ENCODE results near the gene LRPAP1.
A peak's percentile ranks its signal among the peaks of the same experiment; 100 is the strongest.

The LRPAP1 gene

DNA sequence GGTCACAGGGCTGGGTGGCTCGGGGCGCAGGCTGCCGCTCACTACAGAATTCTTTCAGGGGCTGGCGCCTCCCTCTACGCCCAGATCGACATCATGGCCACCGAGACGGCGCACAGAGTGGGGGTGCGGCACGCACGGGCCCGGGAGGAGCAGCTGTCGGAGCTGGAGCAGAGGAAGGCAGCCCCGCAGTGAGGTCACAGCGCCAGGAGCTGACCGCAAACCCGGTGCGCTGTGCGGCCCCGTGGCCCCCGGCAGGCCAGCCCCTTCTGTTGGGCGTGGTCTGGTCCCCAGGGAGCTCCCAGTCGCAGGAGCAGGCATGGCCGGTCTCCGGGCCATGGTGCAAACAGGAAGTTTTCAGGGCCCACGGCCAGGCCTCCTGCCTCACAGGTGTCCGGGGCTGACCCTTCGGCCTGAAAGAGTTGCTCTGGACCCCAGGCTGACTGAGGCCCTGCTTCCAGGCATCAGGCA is 31.6 kb downstream of the LRPAP1 start:
- DNase-seq (ENCODE audit: low read depth), result no peak

- DNase-seq (ENCODE audit: low read depth), result no peak
These were observed 32.1 kb downstream of the LRPAP1 start for GRCh38 chr4:3500111-3500510.

DNA sequence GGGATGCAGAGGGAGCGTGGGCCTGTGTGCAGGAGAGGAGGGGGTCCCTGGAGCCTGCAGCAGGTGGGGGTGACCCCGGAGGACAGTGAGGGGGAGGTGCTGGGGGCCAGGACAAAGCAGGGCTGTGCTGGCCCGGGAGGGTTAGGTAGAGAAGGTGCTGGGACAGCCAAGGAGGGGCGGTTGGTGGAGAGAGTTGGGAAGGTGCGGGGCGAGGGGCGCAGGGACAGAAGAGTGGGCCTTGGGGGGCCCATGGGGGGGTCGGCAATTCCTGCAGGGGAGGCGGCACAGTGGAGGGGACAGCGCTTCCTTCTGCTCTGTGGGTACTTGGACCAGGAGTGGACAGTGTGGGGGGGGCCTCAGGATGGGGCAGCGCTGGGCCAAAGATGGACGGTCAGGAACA is 32.5 kb downstream of the LRPAP1 start:
- DNase-seq (ENCODE audit: low read depth), result no peak

DNA sequence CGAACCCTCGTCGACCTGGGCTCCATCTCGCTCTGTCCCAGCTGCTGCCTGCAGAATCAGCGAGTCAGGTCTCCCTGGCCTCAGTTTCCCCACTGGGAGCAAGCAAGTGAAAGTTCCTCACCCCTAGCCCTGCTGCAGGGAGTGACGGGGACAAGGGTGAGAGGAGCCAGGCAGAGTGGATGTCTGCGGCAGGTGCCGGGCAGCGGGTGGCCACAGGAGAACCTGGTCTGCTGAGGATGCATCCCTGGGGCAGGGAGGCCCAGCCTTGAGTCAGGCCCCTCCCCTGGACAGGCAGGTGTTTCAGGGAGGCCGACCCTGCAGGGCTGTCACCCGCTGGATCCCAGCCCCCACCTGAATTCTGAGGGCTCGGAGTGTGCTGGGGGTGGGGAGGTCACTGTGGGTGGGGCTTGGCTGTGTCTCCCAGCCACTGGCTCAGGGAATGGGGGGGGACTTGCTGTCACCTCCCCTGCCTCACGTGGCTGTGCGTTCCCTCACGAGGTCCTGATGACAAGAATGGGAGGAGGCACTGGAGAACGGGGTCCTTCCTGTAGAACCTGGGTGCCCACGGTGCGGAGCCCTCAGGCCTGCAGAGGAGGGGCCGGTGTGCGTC is 33.2 kb downstream of the LRPAP1 start:
- no peak for DNase-seq (ENCODE audit: low read depth)

DNA sequence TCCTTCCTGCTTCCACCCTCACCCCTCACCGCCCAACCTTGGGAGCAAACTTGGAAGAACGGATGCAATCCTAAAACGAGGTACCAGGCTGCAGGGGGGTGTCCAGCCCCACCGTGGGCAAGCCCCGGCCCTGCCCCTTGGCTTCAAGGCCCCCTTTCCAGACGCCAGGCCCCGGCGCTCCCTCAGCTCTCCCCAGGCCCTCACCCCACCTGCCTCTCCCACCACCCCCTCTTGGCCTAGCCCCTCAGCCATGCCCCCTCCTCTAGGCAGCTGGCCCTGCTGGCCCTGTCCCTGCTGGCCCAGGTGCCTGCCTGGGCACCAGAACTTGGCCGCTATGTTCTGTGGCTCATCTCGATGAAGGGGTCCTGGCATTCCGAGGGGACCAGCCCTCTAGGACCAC is 33.8 kb downstream of the LRPAP1 start:
- DNase-seq (ENCODE audit: low read depth), result no peak

DNA sequence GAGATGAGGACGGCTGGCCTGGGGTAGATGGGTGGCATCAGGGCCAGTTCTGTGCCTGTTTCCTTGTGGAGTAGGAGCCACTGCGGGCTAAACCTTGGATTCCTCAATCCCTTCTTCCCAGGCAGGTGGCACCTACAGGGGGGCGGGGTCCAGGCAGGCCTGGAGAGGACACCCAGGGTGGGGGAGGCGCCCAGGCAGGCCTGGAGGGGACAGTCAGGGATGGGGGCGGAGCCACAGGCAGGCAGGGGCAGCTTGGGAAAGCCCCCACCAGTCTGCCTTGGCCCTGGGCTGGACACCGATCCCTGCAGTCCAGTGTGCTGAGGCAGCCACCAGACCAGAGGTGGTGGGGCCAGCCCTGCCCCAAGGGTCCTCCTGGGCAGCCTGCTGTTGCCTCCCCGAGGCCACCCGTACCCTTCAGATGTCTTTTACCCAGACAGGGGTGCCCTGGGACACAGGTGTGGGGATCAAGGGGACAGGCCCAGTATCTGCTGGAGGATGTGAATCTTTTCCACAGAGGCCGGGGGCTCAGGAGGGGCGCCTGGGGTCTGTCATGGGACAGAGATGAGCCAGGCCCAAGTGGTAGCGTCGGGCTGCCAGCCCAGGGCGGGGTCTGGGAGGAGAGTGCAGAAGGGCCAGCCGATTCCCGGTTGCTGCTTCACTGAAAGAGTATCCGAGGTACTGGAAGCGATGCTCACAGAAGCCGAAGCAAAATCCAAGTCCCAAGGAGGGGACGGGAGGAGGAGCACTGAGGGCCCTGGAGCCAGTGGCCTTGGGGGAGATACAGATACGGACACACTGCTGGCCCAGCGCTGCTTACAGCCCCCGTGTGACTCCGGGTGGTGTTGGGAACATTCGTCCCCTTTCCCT is 34.5 kb downstream of the LRPAP1 start:
- no peak for DNase-seq (ENCODE audit: low read depth)

DNA sequence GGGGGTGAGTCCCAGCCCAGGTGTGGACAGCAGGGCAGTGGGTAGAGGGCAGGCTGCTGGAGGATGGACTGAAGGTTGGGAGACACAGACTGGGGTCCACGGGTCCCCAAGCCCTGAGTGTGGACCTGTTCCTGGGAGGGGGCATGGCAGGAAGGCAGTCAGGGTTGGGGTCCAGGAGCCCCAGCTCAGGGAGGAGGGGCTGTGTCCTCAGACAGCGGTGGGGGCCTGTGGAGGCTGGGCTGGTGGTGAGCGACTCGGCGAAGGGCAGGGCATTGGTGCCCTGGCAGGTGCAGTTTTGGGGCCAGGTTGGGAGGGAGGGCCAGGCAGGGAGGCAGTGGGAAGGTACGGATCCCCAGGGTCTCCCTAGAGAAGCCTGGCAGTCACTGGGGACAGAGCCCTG is 35.1 kb downstream of the LRPAP1 start:
- no peak for DNase-seq (ENCODE audit: low read depth)

GRCh38 chr4:3496021-3496420 is 36.2 kb downstream of the LRPAP1 start:
- no peak for DNase-seq (ENCODE audit: low read depth)

DNA sequence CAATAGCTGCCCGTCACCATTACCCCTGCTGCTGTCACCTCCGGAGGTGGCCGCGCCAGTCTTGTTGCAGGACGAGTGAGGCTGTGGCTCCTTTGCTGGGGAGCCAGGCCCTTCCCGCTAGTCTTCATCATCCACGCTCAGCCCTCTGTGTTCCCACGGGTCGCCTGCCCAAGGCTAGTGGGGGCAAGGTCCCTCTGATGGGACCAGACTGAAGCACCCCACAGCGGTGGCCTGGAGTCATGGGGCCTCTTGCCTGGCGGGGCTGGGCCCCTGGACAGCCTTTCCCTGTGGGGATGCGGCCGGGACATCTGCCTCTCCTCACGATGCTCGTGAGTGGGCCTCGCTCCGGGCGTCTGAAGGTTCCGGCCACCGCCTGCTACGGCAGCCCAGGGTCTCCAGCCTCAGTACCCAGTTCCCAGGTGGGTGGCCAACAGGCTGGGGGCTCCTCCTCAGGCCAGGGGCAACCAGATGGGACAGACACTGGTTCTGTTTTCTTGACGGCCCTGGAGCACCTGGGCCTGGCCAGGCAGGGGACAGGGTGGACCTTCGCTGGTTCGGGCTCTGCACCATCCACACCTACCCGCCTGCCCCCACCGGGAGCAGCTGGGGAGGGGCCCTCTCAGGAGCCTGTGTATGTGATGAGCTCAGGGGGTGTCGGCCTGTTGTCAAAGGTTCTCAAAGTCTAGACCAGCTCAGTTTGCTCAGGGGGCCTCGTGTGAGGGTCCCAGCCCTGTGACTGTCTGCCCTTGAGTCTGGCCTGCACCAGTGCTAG is 36.8 kb downstream of the LRPAP1 start:
- DNase-seq (ENCODE audit: low read depth), result no peak

DNA sequence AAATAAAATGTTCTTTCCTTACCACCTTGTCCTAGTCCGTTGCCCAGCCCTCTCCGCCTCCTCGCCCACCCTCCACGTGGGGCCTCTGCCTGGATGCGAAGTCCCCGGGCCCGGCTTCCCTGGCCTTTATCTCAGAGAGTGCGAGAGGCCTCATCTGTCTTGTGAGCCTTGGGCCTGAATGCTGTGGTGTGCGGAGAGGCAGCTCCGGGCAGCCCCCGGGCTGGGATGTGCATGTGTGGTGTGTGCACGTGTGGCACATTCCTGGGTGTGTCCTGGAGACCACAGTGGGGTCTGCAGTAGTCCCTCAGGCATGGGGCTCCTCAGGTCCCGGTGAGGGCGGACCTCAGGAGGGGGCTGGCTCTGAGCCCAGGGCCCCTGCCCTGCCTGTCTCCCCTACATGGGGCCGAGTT is 37.8 kb downstream of the LRPAP1 start:
- no peak for DNase-seq (ENCODE audit: low read depth)

DNA sequence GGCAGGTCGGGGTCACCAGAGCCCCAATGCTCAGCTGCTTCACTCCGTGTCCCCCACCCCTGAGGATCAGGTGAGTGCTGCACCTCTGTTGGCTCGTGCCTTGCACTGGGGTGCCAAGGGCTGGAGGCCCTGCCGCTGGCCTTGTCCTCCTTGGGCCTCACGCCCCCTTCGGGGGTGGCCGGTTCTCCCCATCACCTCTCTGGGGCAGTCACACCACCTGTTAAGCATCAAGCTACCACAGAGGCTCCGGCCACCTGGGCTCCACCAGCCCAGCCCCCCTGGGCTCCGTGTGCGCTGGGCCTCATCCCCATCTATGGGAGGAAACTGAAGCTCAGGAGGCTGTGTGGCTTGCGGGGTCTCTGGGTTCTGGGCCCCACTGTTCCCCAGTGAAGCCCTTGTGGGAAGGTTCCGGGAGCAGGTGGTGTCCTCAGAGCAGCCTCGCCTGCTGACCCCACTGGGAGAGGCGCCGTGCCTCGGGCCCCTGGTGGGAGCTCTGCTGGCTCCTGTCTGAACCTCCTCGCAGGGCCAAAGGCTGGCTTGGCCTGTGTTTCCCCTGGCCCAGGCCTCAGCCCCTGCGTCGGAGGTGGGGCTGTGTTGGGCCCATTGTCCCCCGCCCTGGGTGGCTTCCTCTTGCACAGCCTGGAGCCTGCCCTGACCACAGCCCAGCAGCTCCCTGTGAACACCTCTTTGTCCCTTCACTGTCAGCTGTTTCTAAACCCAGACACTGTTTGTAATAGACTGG is 38.3 kb downstream of the LRPAP1 start:
- no peak for DNase-seq (ENCODE audit: low read depth)

- peak; percentile 5 for DNase-seq (ENCODE audit: low read depth)
These were observed 39.2 kb downstream of the LRPAP1 start for GRCh38 chr4:3492741-3493719.

DNA sequence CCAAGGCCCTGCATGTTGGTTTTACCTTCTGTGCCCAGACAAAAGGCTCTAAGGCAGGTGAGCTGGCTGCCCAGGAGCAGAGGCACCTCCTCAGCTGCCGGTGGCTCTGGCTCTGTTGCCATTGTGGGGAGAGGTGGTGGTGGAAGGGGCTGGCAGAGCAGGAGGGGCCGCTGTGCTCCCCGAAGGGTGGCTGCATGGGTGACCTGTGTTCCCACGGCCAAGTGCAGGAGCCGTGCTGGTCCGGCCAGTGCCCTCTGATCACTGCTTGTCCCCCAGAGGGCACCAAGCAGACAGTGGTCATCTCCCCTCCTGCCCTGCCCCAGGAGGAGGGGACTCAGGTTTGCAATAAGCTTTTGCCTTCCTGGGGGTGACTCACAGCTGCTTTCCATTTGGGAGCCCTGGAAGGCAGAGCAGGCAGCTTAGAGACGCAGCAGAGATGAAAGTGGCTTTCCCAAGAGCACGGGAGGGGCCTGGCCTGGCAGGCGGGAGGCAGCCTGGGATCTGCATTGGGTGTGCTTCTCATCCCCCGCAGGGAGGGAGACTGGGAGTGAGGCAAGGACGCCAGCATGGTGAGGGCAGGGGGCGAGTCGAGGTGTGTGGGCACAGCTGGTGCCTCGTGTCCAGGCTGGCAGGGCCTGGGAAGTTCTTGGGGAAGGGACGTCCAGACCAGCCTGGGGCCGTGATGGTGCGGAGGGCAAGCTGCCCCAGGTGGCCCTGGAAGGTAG is 40.4 kb downstream of the LRPAP1 start:
- DNase-seq (ENCODE audit: low read depth), result peak; percentile 32

DNA sequence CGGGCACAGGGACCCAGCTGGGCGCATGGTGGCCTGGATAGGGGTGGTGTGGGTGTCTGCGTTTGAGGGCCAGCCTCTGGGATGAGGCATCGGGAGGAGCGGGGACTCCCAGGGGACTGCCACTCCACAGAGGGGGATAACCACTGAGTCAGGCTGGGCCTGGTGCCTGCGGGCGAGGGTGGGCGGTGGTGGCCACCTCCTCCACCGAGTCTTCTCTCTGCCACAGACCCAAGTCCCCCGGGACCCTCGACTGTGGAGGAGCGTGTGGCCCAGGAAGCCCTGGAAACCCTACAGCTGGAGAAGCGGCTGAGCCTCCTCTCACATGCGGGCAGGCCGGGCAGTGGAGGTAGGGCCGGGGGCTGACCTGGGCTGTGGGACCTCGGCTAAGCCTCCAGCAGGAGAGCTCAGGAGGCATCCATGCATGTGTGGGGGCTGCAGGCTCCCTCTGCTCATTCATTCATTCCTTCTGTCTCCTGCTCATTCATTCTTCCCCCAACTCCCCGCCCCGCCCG is 42.7 kb downstream of the LRPAP1 start:
- no peak for DNase-seq (ENCODE audit: low read depth)

- DNase-seq (ENCODE audit: low read depth), result no peak
These were observed 43.4 kb downstream of the LRPAP1 start for GRCh38 chr4:3488820-3489219.

- DNase-seq (ENCODE audit: low read depth), result no peak
These were observed 44.4 kb downstream of the LRPAP1 start for GRCh38 chr4:3487861-3488260.

DNA sequence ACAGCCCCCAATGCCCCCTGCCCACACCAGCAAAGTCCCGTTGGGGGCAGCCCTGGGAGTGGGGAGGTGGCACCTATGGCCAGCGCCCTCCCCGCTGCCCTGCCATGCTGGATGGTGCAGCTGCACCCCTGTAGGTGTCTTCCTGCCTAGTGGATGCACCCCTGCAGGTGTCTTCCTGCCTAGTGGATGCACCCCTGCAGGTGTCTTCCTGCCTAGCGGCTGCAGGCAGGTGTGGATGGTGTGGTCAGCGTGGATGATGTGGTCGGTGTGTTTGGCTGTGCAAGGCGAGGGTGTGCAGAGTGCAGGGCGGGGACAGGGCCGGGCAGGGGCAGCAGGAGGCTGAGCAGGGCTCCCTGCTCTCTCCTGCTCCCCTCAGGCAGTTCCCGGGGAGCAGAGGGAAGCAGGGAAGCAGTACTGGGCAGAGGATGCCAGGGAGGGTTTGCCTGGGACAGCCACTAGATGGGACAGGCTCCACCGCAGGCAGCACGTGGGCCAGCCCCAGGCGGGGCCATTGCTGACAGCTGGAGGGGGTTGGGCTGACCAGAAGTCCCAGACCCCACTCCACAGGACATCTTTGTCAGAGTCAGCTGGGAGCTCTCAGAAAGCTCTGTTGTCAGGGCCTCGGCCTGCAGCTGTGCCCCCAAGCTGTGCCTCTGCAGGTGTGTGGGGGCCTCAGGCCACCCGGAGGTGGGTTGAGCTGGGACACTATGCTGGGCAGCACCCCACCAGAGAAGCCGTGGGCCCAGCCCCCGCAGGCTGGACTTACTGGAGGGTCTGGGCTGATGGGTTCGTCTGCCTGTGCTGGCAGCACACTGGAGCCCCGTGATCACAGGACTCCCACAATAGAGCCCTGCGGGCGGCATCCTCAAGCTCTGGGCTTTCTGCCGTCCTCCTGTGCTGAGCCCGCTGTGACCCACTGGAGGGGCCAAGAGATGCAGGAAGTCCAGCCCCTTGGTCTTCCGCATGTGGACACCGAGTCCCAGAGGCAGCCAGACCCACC is 45.4 kb downstream of the LRPAP1 start:
- DNase-seq (ENCODE audit: low read depth), result no peak

- no peak for DNase-seq (ENCODE audit: low read depth)
These were observed 46.2 kb downstream of the LRPAP1 start for GRCh38 chr4:3485886-3486540.

All from fibroblast of gingiva (primary cell).